HG02943 (cell line): ENCODE data around the gene FDCSP.
"Not testable (repeated sequence)": the region's sequence is repeated elsewhere in the genome, so short reads cannot be mapped to it uniquely, and the experiment has no call there.

Source experiments
- ATAC-seq: cut with Tn5 transposase; IDR thresholded peaks from one replicate; pipeline ENCODE4 v1.9.1; 2021; ENCODE audit warnings: mild to moderate bottlenecking, low read depth, moderate library complexity; ENCODE audit not compliant: unreplicated experiment

Gene FDCSP

DNA sequence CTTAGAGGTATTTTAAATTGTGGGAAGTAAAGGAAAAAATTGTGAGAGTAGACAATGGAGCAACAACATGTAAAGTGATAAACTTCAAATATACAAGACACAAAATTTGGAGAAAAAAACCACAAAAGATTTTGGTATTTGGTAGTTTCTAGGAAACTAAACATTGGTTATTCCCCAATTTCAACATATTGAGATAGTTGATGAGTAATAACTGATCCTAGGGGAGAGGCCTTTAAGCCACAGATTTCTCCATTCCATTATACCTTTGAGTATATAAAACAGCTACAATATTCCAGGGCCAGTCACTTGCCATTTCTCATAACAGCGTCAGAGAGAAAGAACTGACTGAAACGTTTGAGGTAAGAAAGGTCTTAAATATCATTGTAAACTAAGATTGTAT, at the start of gene FDCSP:
Gene FDCSP (plus strand): TSS at position 301 of the 400 bp plus-strand sequence. CDS start 5,071 bp downstream, outside the sequence.
- ATAC-seq, result no peak

DNA sequence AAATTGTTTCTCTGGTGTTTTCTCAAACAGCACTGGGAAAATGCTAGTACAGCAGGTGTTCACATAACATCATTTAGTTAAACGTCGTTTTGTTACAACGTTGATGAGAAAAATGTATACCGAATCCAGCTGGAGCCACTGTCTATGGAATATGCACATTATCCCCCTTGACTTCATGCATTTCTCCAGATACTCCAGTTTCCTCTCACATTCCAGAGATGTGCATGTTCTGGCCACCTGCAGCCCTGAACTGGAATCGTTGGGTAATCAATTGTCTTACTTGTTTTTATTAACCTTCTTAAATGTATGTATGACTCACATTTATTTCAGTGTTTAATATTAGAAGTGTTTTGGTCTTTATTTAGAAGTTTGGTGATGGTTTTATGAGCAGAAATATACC, 48.8 kb upstream of the FDCSP start:
- no peak for ATAC-seq

DNA sequence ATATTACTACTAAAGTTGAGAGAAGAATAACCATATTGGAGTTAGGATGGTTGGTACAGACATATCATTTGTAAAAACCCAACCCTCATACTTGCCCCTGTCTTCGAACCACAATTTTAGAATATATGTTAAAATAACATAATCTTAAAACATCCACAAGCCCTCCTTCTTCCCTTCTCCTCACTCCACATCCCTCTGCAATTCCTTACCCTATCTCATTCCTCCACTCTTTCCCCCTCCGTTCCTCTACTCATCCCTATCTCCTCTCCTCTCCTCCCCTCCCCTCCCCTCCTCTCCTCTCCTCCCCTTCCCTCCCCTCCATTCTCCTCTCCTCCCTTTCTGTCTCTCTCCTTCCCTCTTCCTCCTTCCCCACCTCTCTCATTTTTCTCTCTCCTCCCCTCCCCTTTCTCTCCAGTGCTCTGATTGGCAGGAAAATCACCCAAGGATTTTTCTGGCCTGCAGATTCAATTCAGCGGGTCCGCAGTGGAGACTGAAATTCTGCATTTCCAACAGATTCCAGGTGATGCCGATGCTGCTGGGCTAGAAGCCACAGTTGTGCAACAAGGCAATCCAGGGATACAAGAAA, 47.8 kb upstream of the FDCSP start:
- ATAC-seq, result no peak

DNA sequence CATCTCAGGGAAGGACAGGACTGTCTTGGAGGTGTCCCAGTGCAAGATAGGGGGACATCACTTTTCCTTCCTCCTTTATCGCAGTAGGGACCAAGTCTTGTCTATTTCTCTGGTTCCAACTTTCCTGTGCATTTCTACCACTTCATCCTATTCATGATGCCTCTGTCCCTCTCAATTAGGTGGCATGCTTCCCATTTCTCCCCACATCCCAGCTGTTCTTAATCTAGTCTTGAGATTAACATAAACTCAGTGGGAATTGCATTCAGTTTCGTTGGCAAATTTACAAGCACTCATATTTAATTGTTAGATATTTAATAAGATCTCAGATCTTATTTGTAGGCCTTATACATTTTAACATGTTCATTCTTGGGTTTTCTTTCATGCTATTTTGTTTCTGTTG, 46.1 kb upstream of the FDCSP start:
- no peak for ATAC-seq

DNA sequence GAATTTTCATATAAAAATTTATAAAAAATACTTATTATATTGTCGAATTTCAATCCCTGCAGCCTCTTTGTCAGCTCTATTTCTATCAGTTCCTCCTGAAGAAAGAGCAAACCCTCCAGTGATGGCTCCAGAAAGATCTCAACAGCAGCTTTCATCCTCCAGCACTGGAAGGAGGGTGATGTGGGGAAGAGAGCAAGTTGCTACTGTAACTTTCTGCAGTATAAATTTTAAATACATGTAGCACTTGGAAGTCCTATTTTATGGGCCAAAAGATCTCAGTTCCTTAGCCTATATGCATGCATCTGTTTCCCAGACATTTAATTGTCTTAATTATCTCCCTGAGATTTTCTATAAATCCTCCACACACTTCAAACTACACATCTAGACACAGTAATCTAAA, 44.1 kb upstream of the FDCSP start:
- no peak for ATAC-seq

DNA sequence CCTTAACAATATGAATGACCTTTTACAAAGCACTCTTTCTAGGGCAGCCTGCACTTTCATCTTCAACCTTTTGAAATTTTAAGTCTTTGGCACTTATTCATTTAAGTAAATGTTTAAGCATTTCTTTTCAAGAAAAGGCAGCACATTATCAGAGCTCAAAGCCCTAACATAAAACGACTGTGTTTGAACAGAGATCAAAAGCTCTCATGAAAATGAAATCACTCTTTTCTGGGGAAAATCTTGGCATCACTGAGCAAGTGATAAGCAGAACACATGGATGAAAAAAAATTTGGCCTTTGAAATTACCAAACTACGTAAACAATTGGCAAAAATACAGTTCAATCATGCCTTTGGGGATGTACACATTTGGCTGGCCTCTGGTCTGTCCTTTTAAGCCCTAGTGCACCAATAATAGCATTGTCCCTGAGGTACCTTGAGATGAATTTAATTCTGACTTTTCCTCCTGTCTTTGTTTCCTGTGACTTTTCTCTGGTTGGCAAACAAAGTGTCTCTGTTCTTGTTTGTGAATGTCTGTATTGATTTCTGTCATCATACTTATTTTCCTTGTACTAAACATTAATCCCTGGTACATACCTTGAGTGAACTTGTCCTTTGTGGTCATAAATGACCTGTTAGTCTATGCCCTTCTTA, 43.3 kb upstream of the FDCSP start:
- ATAC-seq, result no peak

DNA sequence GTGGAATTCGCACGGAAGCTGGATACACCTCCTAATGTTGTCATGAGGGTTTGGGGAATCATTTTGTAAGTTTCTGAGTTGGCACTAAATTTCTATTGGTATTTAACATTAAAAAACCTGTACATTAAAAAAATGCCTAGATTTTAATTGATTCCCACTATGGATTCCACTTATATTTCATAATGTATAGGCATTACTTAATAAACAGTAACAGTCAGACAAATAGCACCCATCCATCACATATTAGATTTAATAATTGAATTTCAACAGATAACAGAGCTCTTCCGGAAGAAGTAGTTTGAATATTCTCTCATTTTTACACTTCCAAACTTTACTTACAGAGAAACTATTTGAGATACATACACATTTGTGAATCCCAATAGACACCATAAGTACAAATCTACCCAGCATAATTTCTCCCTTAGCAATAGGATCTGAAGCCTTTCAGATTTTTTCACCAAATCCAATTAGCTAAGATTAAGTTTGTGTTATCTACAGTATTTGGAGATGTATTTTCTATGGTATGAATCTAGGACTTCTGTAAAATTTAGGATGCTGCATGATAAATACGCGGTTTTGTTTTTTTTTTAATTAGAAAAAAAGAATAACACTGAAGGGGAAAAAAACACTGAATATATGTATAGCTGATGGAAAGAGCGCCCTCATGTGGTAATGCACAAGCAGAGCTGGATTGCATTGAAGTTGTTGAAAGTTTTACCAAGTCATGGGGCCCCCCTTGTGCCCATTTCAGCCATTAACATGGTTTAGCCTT, 42.6 kb upstream of the FDCSP start:
- ATAC-seq, result peak; percentile 88

DNA sequence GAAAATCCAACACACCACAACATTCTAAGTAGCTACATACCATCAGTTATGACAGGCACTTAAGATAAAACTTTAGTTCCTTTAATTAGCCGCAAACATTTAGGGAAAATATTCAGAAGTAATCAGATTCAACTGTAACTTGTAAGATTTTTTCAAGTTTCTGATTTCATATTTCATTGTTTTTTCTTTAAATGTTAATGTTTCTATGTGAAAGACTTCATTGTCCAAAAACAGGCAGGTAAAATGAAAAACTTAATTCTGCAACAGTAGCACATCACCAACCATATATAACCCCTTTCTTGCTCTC, 42.0 kb upstream of the FDCSP start:
- no peak for ATAC-seq

DNA sequence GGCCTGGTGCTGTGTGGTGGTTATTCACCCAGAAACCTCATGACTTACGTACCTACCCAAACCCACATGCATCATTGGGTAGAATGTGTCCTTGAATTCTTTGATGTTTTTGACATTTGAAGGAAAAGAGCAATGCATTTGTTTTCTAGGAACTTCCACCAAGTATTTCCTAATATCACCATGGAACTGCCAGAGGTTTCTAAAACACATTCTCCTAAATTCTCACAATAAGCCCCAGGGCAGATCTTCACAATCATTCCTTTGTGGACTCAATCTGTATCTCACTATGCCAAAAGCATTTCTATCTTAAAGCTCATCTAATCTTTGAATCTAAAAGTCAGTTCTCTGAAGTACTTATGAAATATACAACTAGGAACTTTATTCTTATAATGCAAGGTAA, 38.7 kb upstream of the FDCSP start:
- ATAC-seq, result no peak

DNA sequence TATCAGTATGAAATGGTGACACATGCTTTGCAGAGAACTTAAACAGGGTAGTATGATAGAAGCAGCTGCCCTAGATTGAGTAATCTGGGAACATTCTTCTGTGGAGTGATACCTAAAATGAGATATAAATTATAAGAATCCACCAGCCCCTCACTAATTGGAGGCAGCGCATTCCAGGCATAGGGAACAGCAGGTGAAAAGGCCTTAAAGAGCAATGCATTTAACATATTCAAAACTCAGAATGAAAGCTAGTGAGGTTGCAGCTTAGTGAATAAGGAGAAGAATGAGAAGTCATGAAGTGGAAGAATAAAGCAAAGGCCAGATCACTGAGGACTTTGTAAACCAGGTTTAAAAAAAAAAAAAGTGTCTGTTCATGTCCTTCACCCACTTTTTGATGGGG, 35.3 kb upstream of the FDCSP start:
- ATAC-seq, result no peak

DNA sequence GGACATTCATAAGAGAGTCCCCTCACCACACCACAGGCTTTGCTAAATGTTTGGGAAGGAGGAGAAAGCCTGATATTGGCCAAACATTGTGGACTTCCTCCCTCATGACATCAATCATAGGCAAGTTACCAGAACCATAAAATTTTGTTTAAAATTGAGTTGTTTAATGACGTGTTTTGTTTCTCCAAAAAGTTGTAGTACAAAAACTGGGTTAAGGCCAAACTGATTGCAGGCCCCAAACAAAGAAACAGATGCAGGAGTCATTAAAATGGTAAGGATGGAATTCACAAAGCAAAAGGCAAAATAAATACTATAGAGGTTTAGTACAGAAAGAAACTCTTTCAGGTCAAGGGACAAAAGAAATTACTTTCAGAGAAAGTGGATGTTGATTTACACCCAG, 34.3 kb upstream of the FDCSP start:
- no peak for ATAC-seq

DNA sequence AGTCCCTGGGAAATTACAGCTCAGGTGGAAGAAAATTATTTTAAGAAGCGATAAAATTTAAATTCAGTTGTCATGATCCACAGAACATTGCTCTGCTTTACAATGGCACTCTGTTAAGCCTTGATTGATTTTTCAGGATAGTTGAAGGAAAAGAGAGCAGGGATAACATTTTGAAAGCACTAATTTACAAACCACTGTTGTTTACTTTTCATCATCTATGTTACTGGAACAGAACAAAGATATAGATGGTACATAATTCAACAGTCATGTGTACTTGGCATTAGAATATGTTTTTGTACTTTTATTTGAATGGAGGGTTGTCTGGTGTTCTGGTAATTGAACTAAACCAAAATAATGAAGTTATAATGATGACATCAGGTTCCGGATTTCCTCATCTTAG, 33.0 kb upstream of the FDCSP start:
- ATAC-seq, result no peak

DNA sequence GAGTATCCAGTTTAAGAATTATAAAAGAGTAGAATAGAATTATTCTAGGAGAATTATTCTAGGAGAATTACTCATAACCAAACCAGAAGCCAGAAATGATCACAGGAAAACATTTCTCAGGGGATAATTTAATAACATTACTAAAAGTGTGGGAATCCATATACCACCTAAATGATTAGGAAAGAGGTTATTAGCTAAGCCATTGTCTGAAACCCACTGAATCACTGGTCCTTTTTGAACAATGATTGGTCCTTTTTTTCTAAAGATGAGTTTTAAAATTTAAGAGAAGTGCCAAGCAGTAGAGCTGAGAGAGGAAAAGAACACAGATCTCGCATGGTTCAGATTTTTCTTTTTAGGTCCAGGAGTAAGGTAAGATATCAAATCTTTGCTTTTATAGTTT, 30.5 kb upstream of the FDCSP start, which contains the start of gene ODAM:
Gene ODAM (plus strand): TSS at position 301 of the 400 bp plus-strand sequence. CDS start 819 bp downstream, outside the sequence.
- no peak for ATAC-seq

DNA sequence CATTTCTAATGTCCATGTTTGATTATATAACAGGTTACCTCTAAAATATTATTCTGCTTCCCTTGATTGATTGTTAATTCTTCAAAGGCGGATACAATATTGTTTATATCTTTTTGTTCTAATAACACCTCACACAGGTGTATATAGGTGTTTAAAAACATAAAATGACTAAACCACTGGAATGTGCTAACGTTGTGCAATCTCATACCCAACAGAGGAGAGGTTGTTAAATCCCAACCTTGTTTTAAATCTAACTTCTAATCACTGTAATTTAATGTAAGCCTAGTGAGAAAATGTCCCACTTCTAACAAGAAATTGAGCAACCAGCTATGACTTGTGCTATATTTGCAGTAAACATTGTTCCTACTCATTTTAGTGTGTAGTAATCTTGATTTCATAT, 29.1 kb upstream of the FDCSP start:
- ATAC-seq, result no peak

DNA sequence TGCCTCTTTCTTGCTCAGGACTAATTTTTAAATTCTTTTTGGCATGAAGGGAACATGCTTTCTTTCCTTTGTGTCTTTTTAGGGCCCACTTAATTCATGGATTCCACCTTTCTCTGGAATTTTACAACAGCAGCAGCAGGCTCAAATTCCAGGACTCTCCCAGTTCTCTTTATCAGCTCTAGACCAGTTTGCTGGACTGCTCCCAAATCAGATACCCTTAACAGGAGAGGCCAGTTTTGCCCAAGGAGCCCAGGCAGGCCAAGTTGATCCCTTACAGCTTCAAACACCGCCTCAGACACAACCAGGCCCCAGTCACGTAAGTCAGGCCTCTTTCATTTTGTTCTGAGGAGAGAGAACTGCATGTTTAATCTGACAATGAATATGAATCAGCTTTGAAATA, 28.1 kb upstream of the FDCSP start:
- ATAC-seq, result no peak

DNA sequence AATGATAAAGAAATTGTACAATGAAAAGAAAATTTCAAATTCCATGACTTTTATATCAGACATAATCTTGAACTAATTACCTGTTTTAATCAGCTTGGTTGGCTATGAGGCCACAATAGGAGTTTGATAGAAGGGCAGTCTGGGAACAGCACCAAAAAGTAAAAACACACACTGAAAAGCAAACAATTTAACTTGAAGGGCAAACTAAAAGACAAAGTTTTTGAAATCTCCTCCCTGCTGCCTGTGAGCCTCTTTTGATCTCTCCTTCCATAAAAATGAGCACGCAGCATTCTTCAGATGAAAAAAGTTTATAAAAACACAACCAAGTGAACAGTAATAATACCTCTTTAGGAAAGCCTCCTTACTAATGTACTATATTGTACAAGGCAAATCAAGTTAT, 22.3 kb upstream of the FDCSP start:
- ATAC-seq, result no peak

DNA sequence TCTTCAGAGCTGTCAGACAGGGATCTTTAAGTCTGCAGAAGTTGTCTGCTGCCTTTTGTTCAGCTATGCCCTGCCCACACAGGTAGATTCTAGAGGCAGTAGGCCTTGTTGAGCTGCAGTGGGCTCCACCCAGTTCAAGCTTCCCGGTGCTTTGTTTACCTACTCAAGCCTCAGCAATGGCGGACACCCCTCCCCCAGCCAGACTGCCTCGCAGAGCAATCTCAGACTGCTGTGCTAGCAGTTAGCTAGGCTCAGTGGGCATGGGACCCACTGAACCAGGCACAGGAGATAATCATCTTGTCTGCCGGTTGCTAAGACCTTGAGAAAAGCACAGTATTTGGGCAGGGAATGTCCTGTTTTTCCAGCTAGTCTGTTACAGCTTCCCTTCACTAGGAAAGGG, 13.2 kb upstream of the FDCSP start:
- not testable (repeated sequence) for ATAC-seq

DNA sequence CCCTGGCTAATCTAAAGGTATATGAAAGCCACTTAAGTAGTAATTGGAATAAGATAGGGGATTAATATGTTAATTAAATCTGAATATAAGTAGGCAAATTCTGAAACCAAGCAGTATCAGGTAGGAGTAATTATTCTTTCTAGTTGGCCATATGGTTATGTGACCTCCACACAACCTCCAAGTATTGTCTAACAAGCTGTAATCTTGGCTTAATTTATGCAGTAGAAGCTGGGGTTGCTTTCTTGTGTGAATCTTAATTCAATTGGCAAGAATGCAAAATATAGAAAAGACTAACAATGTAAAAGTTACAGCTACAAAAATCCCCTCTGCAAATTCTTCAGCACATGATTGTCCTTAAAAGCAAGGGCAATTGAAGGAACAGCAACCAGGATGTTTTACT, 9.8 kb upstream of the FDCSP start:
- ATAC-seq, result not testable (repeated sequence)

DNA sequence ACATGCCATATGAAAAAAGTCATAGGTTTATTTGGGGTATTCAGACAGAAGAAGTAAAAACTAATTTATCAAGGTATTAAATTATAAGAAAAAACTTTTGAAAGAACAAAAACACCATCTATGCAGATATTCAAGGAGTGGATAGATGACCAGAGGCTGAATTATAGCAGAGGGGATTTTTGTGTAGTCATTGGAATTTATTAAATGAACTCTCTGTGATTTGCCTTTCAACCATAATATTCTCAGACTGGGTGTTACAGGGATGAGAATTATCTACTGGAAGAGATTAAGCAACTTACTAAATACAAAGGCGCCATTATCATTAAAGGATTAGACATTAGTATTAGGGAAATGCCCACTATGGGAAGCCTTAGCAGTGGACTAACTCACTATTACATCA, 9.4 kb upstream of the FDCSP start:
- not testable (repeated sequence) for ATAC-seq

DNA sequence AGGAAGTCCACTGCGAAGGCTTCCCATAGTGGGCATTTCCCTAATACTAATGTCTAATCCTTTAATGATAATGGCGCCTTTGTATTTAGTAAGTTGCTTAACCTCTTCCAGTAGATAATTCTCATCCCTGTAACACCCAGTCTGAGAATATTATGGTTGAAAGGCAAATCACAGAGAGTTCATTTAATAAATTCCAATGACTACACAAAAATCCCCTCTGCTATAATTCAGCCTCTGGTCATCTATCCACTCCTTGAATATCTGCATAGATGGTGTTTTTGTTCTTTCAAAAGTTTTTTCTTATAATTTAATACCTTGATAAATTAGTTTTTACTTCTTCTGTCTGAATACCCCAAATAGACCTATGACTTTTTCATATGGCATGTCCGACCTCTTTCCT, 4.5 kb upstream of the FDCSP start:
- not testable (repeated sequence) for ATAC-seq

DNA sequence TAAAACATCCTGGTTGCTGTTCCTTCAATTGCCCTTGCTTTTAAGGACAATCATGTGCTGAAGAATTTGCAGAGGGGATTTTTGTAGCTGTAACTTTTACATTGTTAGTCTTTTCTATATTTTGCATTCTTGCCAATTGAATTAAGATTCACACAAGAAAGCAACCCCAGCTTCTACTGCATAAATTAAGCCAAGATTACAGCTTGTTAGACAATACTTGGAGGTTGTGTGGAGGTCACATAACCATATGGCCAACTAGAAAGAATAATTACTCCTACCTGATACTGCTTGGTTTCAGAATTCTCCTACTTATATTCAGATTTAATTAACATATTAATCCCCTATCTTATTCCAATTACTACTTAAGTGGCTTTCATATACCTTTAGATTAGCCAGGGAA, 4.1 kb upstream of the FDCSP start:
- ATAC-seq, result not testable (repeated sequence)

DNA sequence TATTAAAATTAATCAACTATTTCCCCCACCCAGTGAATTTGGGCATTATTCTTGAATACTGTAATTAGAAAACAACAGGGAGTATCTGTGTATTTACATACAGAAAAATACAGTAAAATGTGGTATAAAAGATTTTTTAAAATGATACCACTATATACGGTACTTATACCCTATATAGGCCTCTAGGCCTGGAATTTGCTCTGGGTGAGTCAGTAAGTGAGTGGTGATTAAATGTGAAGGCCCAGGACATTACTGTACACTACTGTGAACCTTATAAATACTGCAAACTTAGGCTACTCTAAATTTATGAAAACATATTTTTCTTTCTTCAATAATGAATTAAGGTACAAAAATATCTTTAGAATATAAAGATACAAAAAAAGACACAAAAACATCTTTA, 10.2 kb downstream of the FDCSP start:
- no peak for ATAC-seq
